ENCODE measurements around the gene TASP1. TPM values are rescaled to one million over a fixed set of nuclear protein-coding genes. Genes with fewer than 3 reads are reported as not detected.
"Not testable (repeated sequence)": the region's sequence is repeated elsewhere in the genome, so short reads cannot be mapped to it uniquely, and the experiment has no call there.

Gene TASP1
- total and polyA plus RNA-seq, 4 experiments from 2014 or later = 15.1 to 18.2 (median 16.1) TPM

GRCh38 chr20:13625304-13625979 lies 13.3 kb downstream of the TASP1 start:
- CTCF ChIA-PET (ENCODE audit: partially characterized antibody) = no interaction called here
- Mint-ChIP-seq H3K4me3 (no peak overlapping the region), H3K27me3 (no peaks in the 10 kb centered on the region), H3K27ac (no peak overlapping the region), H3K4me1 (peaks cover 0 to 4% (median 2%) of the 10 kb centered on the region in 4 donors), H3K36me3 (peaks cover 50 to 61% of the 10 kb centered on the region in 2 donors), H3K9me3 (no peaks in the 10 kb centered on the region)
- H3K27me3 ChIP-seq (ENCODE audit: insufficient read depth, low read length) = no peaks in the 10 kb centered on the region
- intact Hi-C loops (cut with micrococcal nuclease) = no loop called here
- no peak overlapping the region for H3K27ac ChIP-seq (ENCODE audit: low read depth, low read length)
- POLR2A ChIA-PET (ENCODE audit: partially characterized antibody) = no interaction called here
- peaks cover 8% of the 10 kb centered on the region for H3K36me3 ChIP-seq (ENCODE audit: insufficient read depth, low read length)
- no peak overlapping the region for H3K4me3 ChIP-seq (ENCODE audit: low read length in 2 of 2)
- no peaks in the 10 kb centered on the region for H3K9me3 ChIP-seq (ENCODE audit: control insufficient read depth in 1 of 2, low read length in 2 of 2)
- DNase-seq = no peak
- no peaks in the 10 kb centered on the region for H3K4me1 ChIP-seq (ENCODE audit: insufficient read depth, low read length)

- CTCF ChIA-PET (ENCODE audit: partially characterized antibody); H3K36me3 ChIP-seq (ENCODE audit: insufficient read depth, low read length); POLR2A ChIA-PET (ENCODE audit: partially characterized antibody); H3K27me3 ChIP-seq (ENCODE audit: insufficient read depth, low read length); H3K4me3 ChIP-seq (ENCODE audit: low read length in 2 of 2); intact Hi-C loops (cut with micrococcal nuclease); H3K9me3 ChIP-seq (ENCODE audit: control insufficient read depth in 1 of 2, low read length in 2 of 2); H3K4me1 Mint-ChIP-seq; H3K27me3 Mint-ChIP-seq; H3K9me3 Mint-ChIP-seq; H3K4me1 ChIP-seq (ENCODE audit: insufficient read depth, low read length); H3K27ac ChIP-seq (ENCODE audit: low read depth, low read length); DNase-seq; H3K4me3 Mint-ChIP-seq; H3K27ac Mint-ChIP-seq: not testable (repeated sequence)
- peaks cover 43 to 49% of the 10 kb centered on the region in 2 donors for H3K36me3 Mint-ChIP-seq
Observed at GRCh38 chr20:13619415-13619814, 19.3 kb downstream of the TASP1 start.

- CTCF ChIA-PET (ENCODE audit: partially characterized antibody); intact Hi-C loops (cut with micrococcal nuclease); DNase-seq; H3K4me3 ChIP-seq (ENCODE audit: low read length in 2 of 2); H3K27me3 Mint-ChIP-seq; H3K4me1 ChIP-seq (ENCODE audit: insufficient read depth, low read length); H3K27me3 ChIP-seq (ENCODE audit: insufficient read depth, low read length); H3K36me3 ChIP-seq (ENCODE audit: insufficient read depth, low read length); H3K4me3 Mint-ChIP-seq; H3K9me3 ChIP-seq (ENCODE audit: control insufficient read depth in 1 of 2, low read length in 2 of 2); H3K4me1 Mint-ChIP-seq; H3K27ac ChIP-seq (ENCODE audit: low read depth, low read length); H3K27ac Mint-ChIP-seq; H3K9me3 Mint-ChIP-seq: not testable (repeated sequence)
- peaks cover 38 to 48% of the 10 kb centered on the region in 2 donors for H3K36me3 Mint-ChIP-seq
- POLR2A ChIA-PET (ENCODE audit: partially characterized antibody) = interaction anchor here (0.6 kb wide), 1 partner anchor 69 kb away, joined by 3 read pairs; no protein-coding TSS in a partner anchor
Observed at GRCh38 chr20:13618456-13618855, 20.3 kb downstream of the TASP1 start.

- DNase-seq; H3K4me3 ChIP-seq (ENCODE audit: low read length in 2 of 2); H3K9me3 Mint-ChIP-seq; intact Hi-C loops (cut with micrococcal nuclease); H3K4me3 Mint-ChIP-seq; H3K36me3 ChIP-seq (ENCODE audit: insufficient read depth, low read length); H3K4me1 Mint-ChIP-seq; POLR2A ChIA-PET (ENCODE audit: partially characterized antibody); H3K27me3 ChIP-seq (ENCODE audit: insufficient read depth, low read length); H3K27me3 Mint-ChIP-seq; H3K27ac Mint-ChIP-seq; H3K4me1 ChIP-seq (ENCODE audit: insufficient read depth, low read length); H3K27ac ChIP-seq (ENCODE audit: low read depth, low read length); CTCF ChIA-PET (ENCODE audit: partially characterized antibody); H3K9me3 ChIP-seq (ENCODE audit: control insufficient read depth in 1 of 2, low read length in 2 of 2): not testable (repeated sequence)
- peaks cover 32 to 43% of the 10 kb centered on the region in 2 donors for H3K36me3 Mint-ChIP-seq
Observed at GRCh38 chr20:13617585-13617984, 21.1 kb downstream of the TASP1 start.

DNA sequence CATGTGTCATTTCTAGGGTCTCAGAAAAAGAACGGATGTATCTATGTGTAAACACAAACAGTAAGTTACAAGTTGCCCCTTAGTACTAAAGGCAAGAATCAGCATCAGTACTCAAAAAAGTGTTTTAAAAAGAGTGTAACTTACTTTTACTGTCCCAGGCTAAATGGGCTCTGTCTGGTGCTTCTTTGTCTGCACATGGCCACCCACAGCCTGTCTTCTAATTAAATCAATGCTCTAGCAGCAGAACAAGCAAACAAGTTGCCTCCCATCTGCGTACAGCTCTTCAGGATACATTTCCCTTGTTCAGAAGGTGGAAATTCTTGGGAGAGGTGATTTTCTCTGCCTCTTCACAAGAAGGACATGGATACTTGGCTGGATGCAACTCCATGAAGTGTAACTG lies 22.0 kb downstream of the TASP1 start:
- H3K4me1 ChIP-seq (ENCODE audit: insufficient read depth, low read length); H3K9me3 ChIP-seq (ENCODE audit: control insufficient read depth in 1 of 2, low read length in 2 of 2); POLR2A ChIA-PET (ENCODE audit: partially characterized antibody); intact Hi-C loops (cut with micrococcal nuclease); H3K27ac ChIP-seq (ENCODE audit: low read depth, low read length); H3K4me3 Mint-ChIP-seq; H3K27ac Mint-ChIP-seq; H3K4me1 Mint-ChIP-seq; DNase-seq; H3K9me3 Mint-ChIP-seq; CTCF ChIA-PET (ENCODE audit: partially characterized antibody); H3K4me3 ChIP-seq (ENCODE audit: low read length in 2 of 2); H3K27me3 Mint-ChIP-seq; H3K36me3 ChIP-seq (ENCODE audit: insufficient read depth, low read length); H3K27me3 ChIP-seq (ENCODE audit: insufficient read depth, low read length): not testable (repeated sequence)
- peaks cover 23 to 36% of the 10 kb centered on the region in 2 donors for H3K36me3 Mint-ChIP-seq

- POLR2A ChIA-PET (ENCODE audit: partially characterized antibody) = no interaction called here
- Histone ChIP-seq H3K27me3 (ENCODE audit: insufficient read depth, low read length) (no peaks in the 10 kb centered on the region), H3K4me1 (ENCODE audit: insufficient read depth, low read length) (no peaks in the 10 kb centered on the region), H3K9me3 (ENCODE audit: control insufficient read depth in 1 of 2, low read length in 2 of 2) (no peaks in the 10 kb centered on the region), H3K4me3 (ENCODE audit: low read length in 2 of 2) (no peak overlapping the region), H3K27ac (ENCODE audit: low read depth, low read length) (no peak overlapping the region), H3K36me3 (ENCODE audit: insufficient read depth, low read length) (no peaks in the 10 kb centered on the region)
- Mint-ChIP-seq H3K36me3 (peaks cover 29 to 32% of the 10 kb centered on the region in 2 donors), H3K4me3 (no peak overlapping the region), H3K9me3 (no peaks in the 10 kb centered on the region), H3K27me3 (no peaks in the 10 kb centered on the region), H3K27ac (no peak overlapping the region), H3K4me1 (peaks cover 1 to 6% (median 4%) of the 10 kb centered on the region in 4 donors)
- no peak for DNase-seq
- intact Hi-C loops (cut with micrococcal nuclease) = no loop called here
- CTCF ChIA-PET (ENCODE audit: partially characterized antibody) = no interaction called here
Observed at GRCh38 chr20:13613917-13614316, 24.8 kb downstream of the TASP1 start.

GRCh38 chr20:13611611-13612125 lies 27.1 kb downstream of the TASP1 start:
- Histone ChIP-seq H3K27me3 (ENCODE audit: insufficient read depth, low read length) (no peaks in the 10 kb centered on the region), H3K4me1 (ENCODE audit: insufficient read depth, low read length) (no peaks in the 10 kb centered on the region), H3K27ac (ENCODE audit: low read depth, low read length) (no peak overlapping the region), H3K4me3 (ENCODE audit: low read length in 2 of 2) (no peak overlapping the region), H3K36me3 (ENCODE audit: insufficient read depth, low read length) (no peaks in the 10 kb centered on the region), H3K9me3 (ENCODE audit: control insufficient read depth in 1 of 2, low read length in 2 of 2) (no peaks in the 10 kb centered on the region)
- H3K36me3 Mint-ChIP-seq = peaks cover 27 to 44% of the 10 kb centered on the region in 2 donors
- ChIA-PET POLR2A (ENCODE audit: partially characterized antibody) (no interaction called here), CTCF (ENCODE audit: partially characterized antibody) (interaction anchor here (0.9 to 1.4 kb wide), 4 partner anchors 9 to 176 kb away, joined by 3 to 4 read pairs (median 3); no protein-coding TSS in a partner anchor)
- no peak overlapping the region for H3K4me3 Mint-ChIP-seq
- intact Hi-C loops (cut with micrococcal nuclease) = no loop called here
- H3K9me3 Mint-ChIP-seq = no peaks in the 10 kb centered on the region
- H3K27ac Mint-ChIP-seq = no peak overlapping the region
- no peak for DNase-seq
- no peaks in the 10 kb centered on the region for H3K27me3 Mint-ChIP-seq
- peaks cover 1 to 6% (median 4%) of the 10 kb centered on the region in 4 donors for H3K4me1 Mint-ChIP-seq

Data from CD4-positive, alpha-beta memory T cell (primary cell).